ENCODE results near the gene RHPN2. TPM values are rescaled to one million over a fixed set of nuclear protein-coding genes. Genes with fewer than 3 reads are reported as not detected.

Gene RHPN2
- total and polyA plus RNA-seq, 4 donors: 3.7 to 10.3 (median 9.6) TPM

DNA sequence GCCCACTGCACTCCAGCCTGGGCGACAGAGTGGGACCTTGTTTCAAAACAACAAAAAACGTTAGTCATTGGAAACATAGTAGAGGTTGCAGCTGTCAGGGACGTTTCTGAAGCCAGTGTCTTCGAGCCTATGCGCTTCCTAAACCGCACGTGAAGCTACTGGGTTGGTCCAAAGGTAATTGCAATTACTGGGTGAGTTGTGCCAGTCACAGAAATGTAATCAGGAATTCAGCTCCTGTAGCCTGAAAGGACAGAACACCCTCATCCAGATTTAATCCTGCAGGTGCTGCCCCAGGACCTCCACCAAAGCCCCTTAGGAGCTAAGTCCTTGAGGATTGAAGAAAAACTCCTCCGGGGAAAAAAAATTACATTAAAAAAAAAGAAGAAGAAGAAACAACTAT lies 2.4 kb upstream of the RHPN2 start:
- no peak for DNase-seq (ENCODE audit: low read depth in 4 of 6, low spot score in 6 of 6)
- H3K36me3 ChIP-seq (ENCODE audit: control insufficient read depth, insufficient read depth, low read length): no peaks in the 10 kb centered on the region
- H3K27me3 ChIP-seq (ENCODE audit: control insufficient read depth, insufficient read depth, low read length): peaks cover 21% of the 10 kb centered on the region
- H3K4me1 ChIP-seq (ENCODE audit: control insufficient read depth, insufficient read depth, low read length): peaks cover 12% of the 10 kb centered on the region
- no peak overlapping the region for H3K4me3 ChIP-seq (ENCODE audit: low read depth, low read length)
- 76% methylated on average over 7 of the region's 8 CpGs for WGBS (ENCODE audit: insufficient coverage)
- no peak overlapping the region for H3K27ac ChIP-seq (ENCODE audit: low read depth, low read length)
- H3K9me3 ChIP-seq (ENCODE audit: control insufficient read depth, insufficient read depth, low read length): no peaks in the 10 kb centered on the region

DNA sequence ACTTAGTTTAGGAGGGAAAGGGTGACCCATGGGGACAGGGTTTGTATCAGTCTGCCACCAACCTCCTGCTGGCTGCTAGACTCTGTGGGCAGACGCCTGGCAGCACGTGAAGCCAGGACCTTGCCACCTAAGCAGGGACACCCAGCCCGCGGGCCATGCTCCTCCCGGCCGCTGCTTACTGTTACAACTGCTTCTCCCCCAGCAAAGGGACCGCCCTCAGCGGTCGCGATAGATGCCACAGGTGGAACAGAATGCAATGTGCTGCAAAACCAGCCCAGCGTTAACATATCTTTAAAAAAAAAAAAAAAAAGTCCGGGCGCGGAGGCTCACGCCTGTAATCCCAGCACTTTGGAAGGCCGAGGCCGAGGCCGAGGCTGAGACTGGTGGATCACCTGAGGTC lies 1.9 kb upstream of the RHPN2 start:
- Histone ChIP-seq H3K4me3 (ENCODE audit: low read depth, low read length) (no peak overlapping the region), H3K27me3 (ENCODE audit: control insufficient read depth, insufficient read depth, low read length) (peaks cover 21% of the 10 kb centered on the region), H3K9me3 (ENCODE audit: control insufficient read depth, insufficient read depth, low read length) (no peaks in the 10 kb centered on the region), H3K4me1 (ENCODE audit: control insufficient read depth, insufficient read depth, low read length) (peaks cover 12% of the 10 kb centered on the region), H3K27ac (ENCODE audit: low read depth, low read length) (no peak overlapping the region), H3K36me3 (ENCODE audit: control insufficient read depth, insufficient read depth, low read length) (no peaks in the 10 kb centered on the region)
- 88% methylated on average over 17 of the region's 18 CpGs for WGBS (ENCODE audit: insufficient coverage)
- DNase-seq (ENCODE audit: low read depth in 4 of 6, low spot score in 6 of 6): no peak

GRCh38 chr19:33064458-33064791 lies 263 bp downstream of the RHPN2 start:
- peak overlapping the region; percentile 31 for H3K4me3 ChIP-seq (ENCODE audit: low read depth, low read length)
- WGBS (ENCODE audit: insufficient coverage): under 1% methylated on average over 29 of the region's 35 CpGs

DNA sequence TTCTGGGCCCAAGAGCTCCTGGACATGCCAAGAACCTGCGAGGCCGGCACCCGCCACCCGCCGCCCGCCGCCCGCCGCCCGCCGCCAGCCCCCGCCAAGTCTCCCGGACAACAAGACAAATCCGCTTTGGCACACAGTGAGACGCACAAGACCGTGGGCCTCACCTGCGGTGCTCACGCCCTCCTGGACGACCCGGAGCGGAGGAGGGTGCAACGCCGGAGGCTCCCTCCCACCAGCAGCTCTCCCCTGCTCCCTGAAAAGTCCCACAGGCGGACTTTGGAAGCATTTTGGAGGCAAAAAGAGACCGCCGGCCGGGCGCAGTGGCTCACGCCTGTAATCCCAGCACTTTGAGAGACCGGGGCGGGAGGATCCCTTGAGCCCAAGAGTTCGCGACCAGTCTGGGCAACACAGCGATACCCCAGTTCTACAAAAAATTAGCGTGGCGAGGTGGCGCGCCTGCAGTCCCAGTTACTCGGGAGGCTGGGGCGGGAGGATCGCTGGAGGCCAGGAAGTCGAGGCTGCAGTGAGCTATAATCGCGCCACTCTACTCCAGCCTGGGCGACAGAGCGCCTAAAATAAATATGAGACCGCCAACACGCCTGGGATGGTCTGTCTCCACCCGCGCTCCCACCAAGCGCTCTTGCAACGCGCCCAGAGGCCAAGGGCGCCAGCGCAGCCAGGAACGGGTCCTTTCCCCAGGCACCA lies 783 bp downstream of the RHPN2 start:
- no peaks in the 10 kb centered on the region for H3K9me3 ChIP-seq (ENCODE audit: control insufficient read depth, insufficient read depth, low read length)
- 3% methylated on average over 52 of the region's 56 CpGs for WGBS (ENCODE audit: insufficient coverage)
- H3K27ac ChIP-seq (ENCODE audit: low read depth, low read length): no peak overlapping the region
- H3K27me3 ChIP-seq (ENCODE audit: control insufficient read depth, insufficient read depth, low read length): peaks cover 21% of the 10 kb centered on the region
- peak in 1 of 6 donors; percentile 27 for DNase-seq (ENCODE audit: low read depth in 4 of 6, low spot score in 6 of 6)
- peak overlapping the region; percentile 31 for H3K4me3 ChIP-seq (ENCODE audit: low read depth, low read length)
- no peaks in the 10 kb centered on the region for H3K36me3 ChIP-seq (ENCODE audit: control insufficient read depth, insufficient read depth, low read length)
- H3K4me1 ChIP-seq (ENCODE audit: control insufficient read depth, insufficient read depth, low read length): peaks cover 12% of the 10 kb centered on the region

More at GRCh38 chr19:33064458-33064791, 263 bp downstream of the RHPN2 start:
- H3K4me1 ChIP-seq (ENCODE audit: control insufficient read depth, insufficient read depth, low read length): peaks cover 12% of the 10 kb centered on the region
- peaks cover 21% of the 10 kb centered on the region for H3K27me3 ChIP-seq (ENCODE audit: control insufficient read depth, insufficient read depth, low read length)
- DNase-seq (ENCODE audit: low read depth in 4 of 6, low spot score in 6 of 6): peak in 1 of 6 donors; percentile 3
- H3K9me3 ChIP-seq (ENCODE audit: control insufficient read depth, insufficient read depth, low read length): no peaks in the 10 kb centered on the region
- H3K27ac ChIP-seq (ENCODE audit: low read depth, low read length): no peak overlapping the region
- no peaks in the 10 kb centered on the region for H3K36me3 ChIP-seq (ENCODE audit: control insufficient read depth, insufficient read depth, low read length)

GRCh38 chr19:33063356-33063752 lies 1.3 kb downstream of the RHPN2 start:
- peaks cover 12% of the 10 kb centered on the region for H3K4me1 ChIP-seq (ENCODE audit: control insufficient read depth, insufficient read depth, low read length)
- H3K4me3 ChIP-seq (ENCODE audit: low read depth, low read length): no peak overlapping the region
- H3K27me3 ChIP-seq (ENCODE audit: control insufficient read depth, insufficient read depth, low read length): peaks cover 21% of the 10 kb centered on the region
- WGBS (ENCODE audit: insufficient coverage): 2% methylated on average over 4 of the region's 7 CpGs
- H3K27ac ChIP-seq (ENCODE audit: low read depth, low read length): no peak overlapping the region
- peak in 2 of 6 donors; percentile 68 to 71 for DNase-seq (ENCODE audit: low read depth in 4 of 6, low spot score in 6 of 6)
- no peaks in the 10 kb centered on the region for H3K9me3 ChIP-seq (ENCODE audit: control insufficient read depth, insufficient read depth, low read length)
- H3K36me3 ChIP-seq (ENCODE audit: control insufficient read depth, insufficient read depth, low read length): no peaks in the 10 kb centered on the region

- 73% methylated on average over 4 of the region's 5 CpGs for WGBS (ENCODE audit: insufficient coverage)
- no peaks in the 10 kb centered on the region for H3K9me3 ChIP-seq (ENCODE audit: control insufficient read depth, insufficient read depth, low read length)
- H3K4me1 ChIP-seq (ENCODE audit: control insufficient read depth, insufficient read depth, low read length): peaks cover 15% of the 10 kb centered on the region
- DNase-seq (ENCODE audit: low read depth in 4 of 6, low spot score in 6 of 6): no peak
- no peak overlapping the region for H3K27ac ChIP-seq (ENCODE audit: low read depth, low read length)
- H3K4me3 ChIP-seq (ENCODE audit: low read depth, low read length): no peak overlapping the region
- peaks cover 21% of the 10 kb centered on the region for H3K27me3 ChIP-seq (ENCODE audit: control insufficient read depth, insufficient read depth, low read length)
- H3K36me3 ChIP-seq (ENCODE audit: control insufficient read depth, insufficient read depth, low read length): no peaks in the 10 kb centered on the region
Measured at GRCh38 chr19:33062902-33063301, 1.8 kb downstream of the RHPN2 start.

DNA sequence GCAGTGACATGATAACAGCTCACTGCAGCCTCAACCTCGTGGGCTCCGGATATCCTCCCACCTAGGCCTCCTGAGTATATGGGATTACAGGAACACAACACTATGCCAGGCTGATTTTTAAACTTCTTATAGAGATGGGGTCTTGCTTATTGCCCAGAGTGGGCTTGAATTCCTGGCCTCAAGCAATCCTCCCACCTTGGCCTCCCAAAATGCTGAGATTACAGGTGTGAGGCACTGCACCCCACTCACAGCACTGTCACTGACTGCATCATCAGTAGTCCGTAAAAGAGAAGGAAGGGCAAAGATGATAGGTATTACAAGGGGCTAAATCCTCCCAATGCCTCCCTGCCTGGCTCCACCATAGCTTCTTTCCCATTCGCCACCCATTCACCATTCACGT lies 4.1 kb downstream of the RHPN2 start:
- Histone ChIP-seq H3K4me1 (ENCODE audit: control insufficient read depth, insufficient read depth, low read length) (peaks cover 16% of the 10 kb centered on the region), H3K27ac (ENCODE audit: low read depth, low read length) (no peak overlapping the region), H3K36me3 (ENCODE audit: control insufficient read depth, insufficient read depth, low read length) (no peaks in the 10 kb centered on the region), H3K27me3 (ENCODE audit: control insufficient read depth, insufficient read depth, low read length) (peaks cover 21% of the 10 kb centered on the region), H3K9me3 (ENCODE audit: control insufficient read depth, insufficient read depth, low read length) (no peaks in the 10 kb centered on the region), H3K4me3 (ENCODE audit: low read depth, low read length) (no peak overlapping the region)
- 74% methylated on average over 3 of the region's 5 CpGs for WGBS (ENCODE audit: insufficient coverage)
- DNase-seq (ENCODE audit: low read depth in 4 of 6, low spot score in 6 of 6): no peak

DNA sequence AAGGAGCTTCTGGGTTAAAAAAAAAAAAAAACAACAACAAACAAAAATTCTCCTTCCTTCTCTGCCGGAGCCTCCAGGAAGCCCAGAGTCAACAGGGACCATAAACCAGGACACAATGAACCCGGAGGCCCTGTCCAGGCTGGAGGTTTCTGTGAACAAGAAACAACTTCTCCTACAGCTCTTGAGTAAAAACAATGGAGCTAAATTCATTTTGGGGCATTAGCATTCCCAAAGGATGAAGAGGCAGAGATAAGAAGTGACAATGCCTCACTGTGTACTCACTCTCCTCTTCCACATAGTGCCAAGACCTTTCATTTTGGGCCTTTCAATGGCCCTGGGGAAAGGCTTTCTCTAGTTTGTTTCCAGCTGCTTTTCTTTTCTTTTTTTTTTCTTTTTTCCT lies 9.0 kb downstream of the RHPN2 start:
- H3K4me1 ChIP-seq (ENCODE audit: control insufficient read depth, insufficient read depth, low read length): peaks cover 4% of the 10 kb centered on the region
- peak in 1 of 6 donors; percentile 2 for DNase-seq (ENCODE audit: low read depth in 4 of 6, low spot score in 6 of 6)
- H3K27ac ChIP-seq (ENCODE audit: low read depth, low read length): no peak overlapping the region
- H3K4me3 ChIP-seq (ENCODE audit: low read depth, low read length): no peak overlapping the region
- H3K9me3 ChIP-seq (ENCODE audit: control insufficient read depth, insufficient read depth, low read length): no peaks in the 10 kb centered on the region
- H3K36me3 ChIP-seq (ENCODE audit: control insufficient read depth, insufficient read depth, low read length): no peaks in the 10 kb centered on the region
- no CpG with 5 or more reads among the region's 2 CpGs for WGBS (ENCODE audit: insufficient coverage)
- H3K27me3 ChIP-seq (ENCODE audit: control insufficient read depth, insufficient read depth, low read length): no peaks in the 10 kb centered on the region

DNA sequence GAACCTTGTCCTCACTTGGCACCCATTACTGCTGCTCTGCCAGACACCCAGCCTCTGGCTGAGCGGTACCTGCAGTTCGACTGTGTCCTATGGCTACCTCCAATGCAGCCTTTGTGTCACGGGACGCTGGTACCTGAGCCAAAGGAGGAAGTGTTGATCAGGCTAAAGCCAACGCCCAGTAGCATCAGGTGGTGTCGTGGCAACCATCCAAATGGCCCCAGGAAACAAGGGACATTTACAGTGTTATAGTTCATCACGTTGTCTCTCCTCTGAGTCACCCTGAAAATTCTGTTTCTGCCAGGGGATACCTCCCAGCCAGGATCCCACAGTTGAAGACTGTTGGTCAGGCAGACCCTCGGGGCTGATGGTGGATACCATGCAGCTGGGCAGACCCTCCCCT lies 10.1 kb downstream of the RHPN2 start:
- Histone ChIP-seq H3K4me3 (ENCODE audit: low read depth, low read length) (no peak overlapping the region), H3K9me3 (ENCODE audit: control insufficient read depth, insufficient read depth, low read length) (no peaks in the 10 kb centered on the region), H3K27ac (ENCODE audit: low read depth, low read length) (no peak overlapping the region), H3K4me1 (ENCODE audit: control insufficient read depth, insufficient read depth, low read length) (peaks cover 4% of the 10 kb centered on the region), H3K27me3 (ENCODE audit: control insufficient read depth, insufficient read depth, low read length) (no peaks in the 10 kb centered on the region), H3K36me3 (ENCODE audit: control insufficient read depth, insufficient read depth, low read length) (no peaks in the 10 kb centered on the region)
- DNase-seq (ENCODE audit: low read depth in 4 of 6, low spot score in 6 of 6): no peak
- 89% methylated on average over 8 of the region's 8 CpGs for WGBS (ENCODE audit: insufficient coverage)

GRCh38 chr19:33052352-33052972 lies 12.2 kb downstream of the RHPN2 start:
- Histone ChIP-seq H3K27me3 (ENCODE audit: control insufficient read depth, insufficient read depth, low read length) (no peaks in the 10 kb centered on the region), H3K36me3 (ENCODE audit: control insufficient read depth, insufficient read depth, low read length) (peaks cover 2% of the 10 kb centered on the region), H3K4me1 (ENCODE audit: control insufficient read depth, insufficient read depth, low read length) (no peaks in the 10 kb centered on the region), H3K9me3 (ENCODE audit: control insufficient read depth, insufficient read depth, low read length) (no peaks in the 10 kb centered on the region), H3K27ac (ENCODE audit: low read depth, low read length) (no peak overlapping the region), H3K4me3 (ENCODE audit: low read depth, low read length) (no peak overlapping the region)
- no peak for DNase-seq (ENCODE audit: low read depth in 4 of 6, low spot score in 6 of 6)
- WGBS (ENCODE audit: insufficient coverage): 82% methylated on average over 5 of the region's 8 CpGs
